HG03066 (cell line): ENCODE data around the gene LMNTD2.

ENCODE experiments used
- ATAC-seq: cut with Tn5 transposase; IDR thresholded peaks from one replicate; pipeline ENCODE4 v1.9.1; 2021; ENCODE audit warnings: low read depth; ENCODE audit not compliant: unreplicated experiment

Gene LMNTD2

DNA sequence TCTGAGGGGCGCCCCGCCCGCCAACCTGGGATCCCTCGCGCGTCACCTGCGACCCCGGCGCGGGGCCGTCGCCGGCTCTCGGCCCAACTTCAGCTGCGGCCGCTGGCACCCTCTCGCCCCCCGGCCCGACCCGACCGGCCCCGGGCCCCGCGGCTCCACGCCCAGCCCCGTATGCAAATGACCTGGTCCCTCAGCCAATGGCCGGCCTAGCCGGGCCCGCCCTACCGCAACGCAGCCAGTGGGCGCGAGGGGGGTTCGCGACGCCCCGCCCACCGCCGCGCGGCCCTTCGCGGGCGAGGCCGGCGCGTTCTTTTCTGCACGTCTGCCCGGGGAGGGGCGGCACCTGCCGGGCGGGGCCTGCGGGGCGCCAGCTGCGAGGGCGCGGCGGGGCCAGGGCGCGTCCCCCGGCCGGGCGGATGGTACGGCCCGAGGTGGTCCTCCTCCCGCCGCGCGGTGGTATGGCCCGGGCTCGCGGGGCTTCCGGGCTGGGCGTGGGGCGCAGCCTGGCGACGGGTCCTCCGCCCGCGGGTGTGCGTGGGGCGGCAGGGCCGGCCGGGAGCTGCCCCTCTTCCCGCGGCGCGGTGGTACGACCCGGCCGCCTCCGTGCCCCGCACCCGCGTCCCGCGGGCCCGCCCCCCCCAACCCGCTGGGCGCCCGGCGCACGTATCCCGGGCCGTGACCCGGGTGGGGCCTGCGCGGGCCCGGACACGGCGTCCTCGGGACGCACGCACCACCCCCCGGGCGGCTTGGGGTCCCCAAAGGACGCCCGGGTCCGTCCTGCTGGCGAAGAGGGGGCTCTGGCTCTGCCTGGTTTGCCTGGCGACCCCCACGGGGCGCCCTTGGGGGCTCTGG is 8.0 kb upstream of the LMNTD2 start:
- ATAC-seq: peak; percentile 84

DNA sequence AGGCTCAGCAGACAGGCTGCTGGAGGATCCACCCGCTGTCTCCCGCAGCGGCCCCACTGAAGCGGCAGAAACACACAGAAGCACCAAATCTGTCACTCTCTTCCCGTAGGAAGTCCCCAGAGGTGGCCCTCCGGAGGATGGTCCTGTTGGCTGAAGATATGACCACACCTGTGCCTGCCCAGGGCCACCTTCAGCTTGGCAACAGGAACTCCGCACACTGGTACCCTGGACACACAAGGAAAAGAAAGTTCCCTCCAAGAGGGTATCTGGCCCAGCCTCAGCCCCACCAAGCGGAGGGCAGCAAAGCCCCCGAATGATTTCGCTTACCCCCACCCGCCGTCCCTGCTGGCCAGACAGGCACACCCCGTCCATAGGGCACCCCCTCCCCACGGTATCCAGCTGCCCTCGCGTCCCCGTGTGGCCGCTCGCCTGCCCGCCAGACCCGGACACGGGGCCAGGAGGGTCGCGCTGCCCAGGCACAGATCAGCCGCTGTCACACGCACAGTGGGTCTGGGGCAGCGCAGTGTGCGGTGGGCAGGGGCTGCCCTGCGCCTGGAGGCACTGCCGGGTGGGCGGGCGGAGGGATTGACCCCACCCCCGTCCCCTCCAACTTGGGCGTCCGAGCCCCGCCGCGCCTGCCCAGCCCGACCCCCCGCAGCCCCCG is 7.2 kb upstream of the LMNTD2 start:
- peak; percentile 5 for ATAC-seq

DNA sequence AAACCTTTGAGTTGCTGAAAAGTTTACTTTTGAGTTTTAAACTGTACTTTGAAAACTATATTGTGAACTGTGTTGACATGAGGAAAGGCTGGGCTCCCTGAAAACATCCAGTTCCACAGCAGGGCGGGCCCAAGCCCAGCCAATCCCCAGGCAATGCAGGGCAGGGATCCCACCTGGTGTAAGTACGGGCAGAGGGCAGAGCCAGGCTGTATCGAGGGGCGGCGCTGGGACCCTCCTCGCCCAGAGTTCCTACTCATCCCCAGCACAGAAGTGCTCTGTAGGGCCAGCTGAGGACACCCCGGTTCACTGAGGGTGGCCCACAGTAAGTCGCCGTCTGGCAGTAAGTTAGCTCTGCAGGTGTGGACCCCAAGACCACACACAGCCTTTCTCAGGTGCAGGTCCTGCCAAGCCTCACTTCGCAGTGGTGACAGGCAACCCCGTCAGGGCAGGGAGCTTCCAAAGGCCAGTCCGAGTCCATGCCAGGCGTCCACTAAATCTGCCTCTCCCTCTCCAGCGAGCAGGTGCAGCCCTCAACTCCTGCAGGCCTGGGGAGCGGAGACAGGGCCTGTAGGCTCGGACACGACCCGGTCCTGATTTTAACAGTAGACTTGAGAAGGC is 6.6 kb upstream of the LMNTD2 start:
- ATAC-seq: no peak

DNA sequence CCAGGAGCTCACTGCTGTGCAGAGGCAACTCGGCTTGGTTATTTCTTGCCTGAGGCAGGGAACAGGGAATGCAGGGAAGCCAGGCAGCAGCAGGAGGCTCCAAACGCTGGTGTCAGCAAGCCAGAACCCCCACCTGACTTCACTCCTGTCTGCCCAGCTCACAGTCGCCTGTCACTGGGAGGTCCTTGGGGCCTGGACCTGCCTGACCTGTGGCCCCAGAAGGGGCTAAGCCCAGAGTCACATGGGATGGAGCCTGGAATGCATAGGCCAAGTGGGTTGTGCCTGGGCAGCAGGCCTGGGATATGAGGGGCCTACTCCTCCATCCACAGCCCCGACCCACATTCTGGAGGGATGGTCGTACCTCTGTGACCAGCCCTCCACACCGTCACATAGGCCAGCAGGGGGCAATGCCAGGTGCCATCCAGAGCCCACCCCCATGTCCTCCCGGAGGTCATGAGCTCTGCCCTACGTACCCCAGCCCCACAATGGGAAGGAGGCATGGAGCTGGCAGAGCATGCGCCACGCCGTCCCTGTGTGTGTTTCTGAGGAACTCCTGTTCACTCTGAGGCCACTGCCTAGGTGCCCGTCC is 5.5 kb upstream of the LMNTD2 start:
- no peak for ATAC-seq

DNA sequence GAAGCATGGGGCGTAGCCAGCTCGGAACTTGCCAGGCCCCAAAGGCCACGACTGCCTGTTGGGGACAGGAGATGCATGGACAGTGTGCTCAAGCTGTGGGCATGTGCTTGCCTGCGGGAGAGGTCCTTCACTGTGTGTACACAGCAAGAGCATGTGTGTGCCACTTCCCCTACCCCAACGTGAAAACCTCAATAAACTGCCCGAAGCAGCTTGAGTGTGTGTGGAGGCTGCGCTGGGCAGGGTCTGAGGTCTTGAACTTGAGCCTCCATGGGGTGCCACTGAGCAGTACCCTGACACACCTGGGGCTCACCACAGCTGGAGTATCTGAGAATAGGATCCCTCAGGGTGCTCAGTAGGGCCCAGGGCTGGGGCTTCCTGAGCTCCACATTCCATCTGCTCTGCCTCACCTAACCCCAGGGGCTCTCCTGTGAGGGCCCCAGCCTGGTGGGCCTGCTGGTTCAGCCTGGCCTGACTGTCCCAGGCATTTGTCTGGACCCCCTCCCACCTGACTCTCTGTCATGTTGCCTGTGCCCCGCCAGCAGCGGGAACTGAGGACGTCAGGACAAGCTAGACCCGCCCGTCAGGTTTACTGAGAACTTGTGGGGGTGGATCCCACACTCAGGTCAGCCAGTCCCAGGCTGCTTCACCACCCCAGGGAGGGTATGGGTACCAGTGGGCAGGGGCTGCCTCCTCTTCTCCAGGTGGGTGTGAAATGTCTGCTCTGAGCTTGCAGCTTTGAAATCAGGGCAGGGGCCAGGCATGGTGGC is 3.5 kb upstream of the LMNTD2 start:
- ATAC-seq: no peak

DNA sequence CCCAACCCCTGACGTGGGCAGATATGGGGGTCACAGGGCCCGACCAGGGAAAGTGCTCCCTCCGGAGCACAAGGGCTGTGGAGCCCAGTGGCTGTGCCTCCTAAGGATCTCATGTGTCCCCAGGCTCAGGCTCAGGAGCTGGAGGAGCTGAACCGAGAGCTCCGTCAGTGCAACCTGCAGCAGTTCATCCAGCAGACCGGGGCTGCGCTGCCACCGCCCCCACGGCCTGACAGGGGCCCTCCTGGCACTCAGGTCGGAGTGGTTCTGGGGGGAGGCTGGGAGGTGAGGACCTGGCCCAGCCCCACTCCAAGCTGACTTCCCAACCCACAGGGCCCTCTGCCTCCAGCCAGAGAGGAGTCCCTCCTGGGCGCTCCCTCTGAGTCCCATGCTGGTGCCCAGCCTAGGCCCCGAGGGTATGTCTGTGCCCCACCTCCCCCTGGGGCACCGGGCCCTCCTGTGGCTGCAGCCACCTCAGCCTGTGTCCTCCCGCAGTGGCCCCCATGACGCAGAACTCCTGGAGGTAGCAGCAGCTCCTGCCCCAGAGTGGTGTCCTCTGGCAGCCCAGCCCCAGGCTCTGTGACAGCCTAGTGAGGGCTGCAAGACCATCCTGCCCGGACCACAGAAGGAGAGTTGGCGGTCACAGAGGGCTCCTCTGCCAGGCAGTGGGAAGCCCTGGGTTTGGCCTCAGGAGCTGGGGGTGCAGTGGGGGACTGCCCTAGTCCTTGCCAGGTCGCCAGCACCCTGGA is 2.7 kb upstream of the LMNTD2 start:
- ATAC-seq: no peak

DNA sequence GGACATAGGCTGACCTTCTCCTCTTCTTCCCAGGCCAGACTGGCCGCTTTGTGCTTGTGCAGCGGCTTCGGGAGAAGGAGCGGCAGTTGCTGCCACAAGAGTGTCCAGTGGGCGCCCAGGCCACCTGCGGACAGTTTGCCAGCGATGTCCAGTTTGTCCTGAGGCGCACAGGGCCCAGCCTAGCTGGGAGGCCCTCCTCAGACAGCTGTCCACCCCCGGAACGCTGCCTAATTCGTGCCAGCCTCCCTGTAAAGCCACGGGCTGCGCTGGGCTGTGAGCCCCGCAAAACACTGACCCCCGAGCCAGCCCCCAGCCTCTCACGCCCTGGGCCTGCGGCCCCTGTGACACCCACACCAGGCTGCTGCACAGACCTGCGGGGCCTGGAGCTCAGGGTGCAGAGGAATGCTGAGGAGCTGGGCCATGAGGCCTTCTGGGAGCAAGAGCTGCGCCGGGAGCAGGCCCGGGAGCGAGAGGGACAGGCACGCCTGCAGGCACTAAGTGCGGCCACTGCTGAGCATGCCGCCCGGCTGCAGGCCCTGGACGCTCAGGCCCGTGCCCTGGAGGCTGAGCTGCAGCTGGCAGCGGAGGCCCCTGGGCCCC is 1.6 kb upstream of the LMNTD2 start:
- no peak for ATAC-seq

DNA sequence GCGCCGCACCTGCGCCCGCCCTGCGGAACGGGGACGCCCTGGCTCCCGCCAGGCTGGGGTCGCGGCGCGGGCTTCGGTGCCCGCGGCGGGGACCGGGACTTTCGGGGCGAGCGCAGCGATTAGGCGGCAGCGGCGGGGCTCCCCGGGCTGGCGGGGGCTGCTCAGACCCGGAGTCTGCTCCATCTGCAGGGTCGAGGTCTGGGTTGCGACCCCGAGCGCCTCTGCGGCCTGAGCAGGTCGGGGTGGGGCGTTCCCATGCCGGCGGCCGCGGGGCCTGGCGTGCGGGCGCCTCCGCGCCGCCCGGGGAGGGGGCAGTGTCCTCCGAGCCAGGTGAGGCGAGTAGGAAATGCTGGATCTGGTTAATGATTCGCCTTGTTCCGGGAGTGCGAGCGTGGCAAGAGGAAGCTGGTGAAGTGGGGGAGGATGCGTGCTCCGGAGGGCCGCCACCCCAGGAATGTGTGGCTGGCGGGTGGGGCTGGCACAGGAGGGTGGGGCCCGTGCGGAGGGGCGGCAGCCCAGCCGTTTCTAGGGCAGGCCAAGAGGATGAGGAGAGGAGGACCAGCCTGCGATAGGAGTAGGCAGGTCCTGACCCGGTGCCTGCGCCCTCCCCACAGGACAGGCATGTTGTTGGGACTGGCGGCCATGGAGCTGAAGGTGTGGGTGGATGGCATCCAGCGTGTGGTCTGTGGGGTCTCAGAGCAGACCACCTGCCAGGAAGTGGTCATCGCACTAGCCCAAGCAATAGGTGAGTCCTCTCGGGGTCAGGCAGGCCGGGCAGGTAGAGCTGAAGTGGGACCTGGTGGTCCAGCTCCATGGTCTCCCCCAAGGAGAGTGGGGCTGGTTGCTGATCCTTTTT is 838 bp upstream of the LMNTD2 start:
- peak; percentile 27 for ATAC-seq

DNA sequence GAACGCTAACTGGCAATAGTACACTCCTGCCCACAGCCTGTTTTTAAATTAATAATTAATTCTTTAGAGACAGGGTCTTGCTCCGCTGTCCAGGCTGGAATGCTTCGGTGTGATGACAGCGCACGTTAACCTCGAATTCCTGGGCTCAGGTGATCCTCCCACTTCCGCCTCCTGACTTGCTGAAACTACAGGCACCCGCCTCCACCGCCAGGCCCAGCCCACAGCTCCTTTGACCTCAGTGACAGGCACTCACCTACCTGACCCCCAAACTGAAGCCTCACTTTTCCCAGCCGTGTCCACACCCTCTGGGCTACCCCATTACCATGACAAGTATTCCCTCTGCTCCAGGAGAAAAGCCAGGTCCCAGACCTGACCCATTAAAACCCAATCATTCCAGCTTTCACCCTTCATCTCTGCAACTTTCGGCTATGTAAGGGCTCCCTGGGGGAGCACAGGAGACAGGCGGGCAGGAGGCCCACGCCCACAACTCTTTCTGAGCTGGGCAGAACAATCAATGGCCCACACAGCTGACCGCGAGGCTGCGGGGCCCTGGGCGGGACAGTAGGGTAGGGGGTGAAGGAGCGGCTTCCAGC is 730 bp downstream of the LMNTD2 start:
- no peak for ATAC-seq

DNA sequence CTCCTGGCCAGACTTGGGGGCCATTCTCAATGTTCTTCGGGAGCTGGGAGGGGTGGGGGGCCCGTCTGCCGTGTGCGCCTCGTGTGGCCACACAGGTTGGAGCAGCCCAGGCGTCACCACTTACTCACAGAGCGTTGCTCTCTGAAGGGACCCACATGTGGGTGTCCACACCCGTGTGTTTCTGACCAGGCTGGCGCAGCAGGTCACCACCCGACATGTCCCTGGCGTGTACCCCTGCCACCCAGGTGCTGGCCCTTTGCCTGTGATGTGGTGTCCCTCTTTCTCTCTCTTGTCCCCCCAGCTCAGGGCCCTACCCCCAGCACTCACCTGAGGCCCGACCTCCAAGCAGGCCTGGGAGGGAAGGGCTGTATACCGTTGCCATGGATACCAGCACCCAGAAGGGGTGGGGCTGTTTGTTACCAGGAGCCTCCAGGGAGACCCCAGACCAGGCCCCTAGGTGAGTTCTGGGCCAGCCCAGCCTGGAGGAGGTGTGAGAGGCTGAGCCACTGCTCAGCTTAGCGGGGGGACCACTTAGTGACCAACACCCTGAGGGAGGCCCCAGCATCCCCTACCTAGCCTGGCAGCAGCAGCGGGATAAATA is 1.4 kb downstream of the LMNTD2 start:
- no peak for ATAC-seq

DNA sequence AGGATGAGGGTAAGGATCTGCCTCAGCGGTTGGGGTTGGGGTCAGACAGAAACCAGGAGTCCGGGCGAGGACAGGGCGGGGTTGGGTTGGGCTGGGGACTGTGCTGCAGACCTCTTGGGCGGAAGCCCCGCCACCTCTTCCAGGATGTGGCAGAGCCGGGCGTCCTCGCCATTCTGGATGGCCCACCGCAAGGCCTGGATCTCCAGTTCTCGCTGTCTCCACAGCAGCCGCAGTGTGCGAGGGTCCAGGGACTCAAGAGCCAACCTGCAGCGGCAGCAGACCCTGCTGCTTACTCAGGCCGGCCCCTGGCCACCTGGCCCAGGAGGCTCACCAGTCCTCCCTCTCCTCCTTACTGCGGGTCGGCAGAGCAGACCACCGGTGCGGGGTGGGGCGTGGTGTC is 2.0 kb downstream of the LMNTD2 start:
- ATAC-seq: no peak

DNA sequence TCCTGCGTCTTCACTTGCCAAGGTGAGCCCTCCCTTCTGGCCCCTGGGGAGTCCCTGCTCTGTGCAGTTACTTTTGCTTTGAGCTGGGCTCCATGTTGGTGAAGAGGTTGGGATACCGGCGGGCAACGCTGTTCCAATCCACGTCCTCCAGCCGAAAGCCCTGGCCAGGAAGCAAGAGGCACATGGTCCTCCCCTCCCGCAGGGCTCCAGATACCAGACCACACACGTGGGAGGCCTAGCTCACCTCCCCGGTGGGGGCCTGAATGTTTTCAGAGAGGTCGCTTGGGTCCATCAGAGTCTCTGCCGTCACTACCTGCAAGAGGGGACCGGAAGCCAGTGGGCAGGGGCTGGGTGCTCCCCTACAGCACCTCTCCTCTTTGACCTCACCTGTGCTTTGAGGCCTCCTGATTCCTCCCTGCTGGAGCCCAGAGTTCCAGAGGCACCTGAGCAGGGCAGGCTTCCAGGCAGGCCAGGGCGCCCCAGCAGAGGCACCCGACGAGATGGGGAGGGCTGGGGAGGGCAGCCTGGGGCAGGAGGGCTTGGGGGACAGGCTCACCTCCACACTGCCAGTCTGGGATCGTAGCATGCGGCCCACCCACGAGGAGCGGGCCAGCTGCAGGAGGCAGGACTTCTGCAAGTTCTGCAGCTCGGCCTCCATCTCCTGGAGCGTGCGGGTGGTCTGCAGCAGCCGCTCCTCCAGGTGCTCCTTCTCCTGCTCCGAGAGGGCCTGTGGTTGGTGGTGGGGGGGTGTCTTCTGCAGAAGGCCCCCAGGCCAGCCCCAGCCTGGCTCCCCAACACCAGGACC is 3.0 kb downstream of the LMNTD2 start:
- ATAC-seq: no peak

DNA sequence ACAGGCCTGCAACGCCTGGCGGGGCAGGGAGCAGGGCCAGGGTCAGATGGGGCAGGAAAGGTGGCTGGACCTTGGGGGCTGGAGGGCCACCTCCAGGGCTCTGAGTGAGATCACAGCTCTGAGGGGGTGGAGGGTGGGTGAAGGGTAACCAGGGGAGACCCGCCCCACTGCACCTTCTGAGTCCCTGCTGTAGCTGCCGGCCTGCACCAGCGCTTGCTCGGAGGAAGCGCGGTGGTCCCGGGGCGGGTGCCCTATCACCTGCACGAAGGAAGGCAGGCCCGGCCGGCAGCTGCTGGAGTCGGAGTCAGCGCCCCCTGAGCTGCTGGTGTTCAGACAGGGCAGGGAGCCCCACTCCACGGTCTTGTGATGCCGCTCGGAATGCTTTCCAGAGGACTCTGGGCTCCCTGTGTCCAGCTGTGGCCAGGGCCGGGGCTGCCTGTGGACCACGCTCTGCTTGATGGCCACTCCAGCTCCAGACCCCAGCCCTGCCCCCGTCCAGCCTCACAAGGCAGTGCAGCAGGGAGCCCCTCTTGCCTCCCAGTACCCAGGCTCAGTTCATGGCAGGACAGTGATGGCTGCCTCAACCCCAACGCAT is 3.8 kb downstream of the LMNTD2 start:
- no peak for ATAC-seq

DNA sequence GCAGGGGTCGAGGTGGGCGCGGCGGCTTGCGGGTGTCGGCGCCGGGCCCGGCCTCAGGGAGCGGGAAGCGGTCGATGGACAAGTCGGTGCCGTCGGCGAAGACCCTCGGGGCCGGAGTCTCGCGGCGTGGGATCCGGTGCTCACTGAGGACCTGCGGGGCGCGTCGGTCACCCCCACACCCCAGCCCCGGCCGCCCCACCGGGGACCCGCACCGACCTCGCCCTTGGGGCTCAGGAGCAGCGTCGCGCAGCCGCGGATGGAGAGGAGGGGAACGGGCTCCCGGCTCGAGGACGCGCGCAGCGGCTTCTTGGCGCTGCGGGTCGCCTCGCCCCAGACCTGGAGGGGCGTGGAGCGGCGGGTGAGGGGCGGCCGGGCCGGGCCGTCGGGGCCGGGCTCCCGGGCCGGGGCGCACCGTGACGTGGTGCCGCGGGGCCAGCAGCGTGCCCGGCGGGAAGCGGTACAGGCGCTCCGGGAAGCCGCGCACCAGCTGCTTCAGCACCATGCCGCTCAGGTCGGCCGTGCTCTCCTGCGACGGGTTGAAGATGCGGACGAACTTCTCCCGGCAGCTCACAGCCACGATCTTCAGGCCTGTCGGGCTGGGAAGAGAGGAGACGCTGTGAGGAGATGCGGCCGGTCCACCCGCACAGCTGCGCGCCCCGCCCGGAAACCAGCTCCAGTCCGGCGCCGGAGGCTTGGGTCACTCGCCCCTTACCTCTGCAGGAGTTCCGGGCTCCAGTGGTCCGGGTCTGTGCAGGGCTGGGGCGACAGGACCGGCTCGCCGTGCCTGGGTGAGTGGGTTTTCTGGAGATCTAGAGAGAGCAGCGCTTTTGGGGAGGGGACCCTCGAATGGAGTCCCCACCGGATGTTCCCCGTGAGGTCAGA is 4.5 kb downstream of the LMNTD2 start:
- ATAC-seq: no peak

DNA sequence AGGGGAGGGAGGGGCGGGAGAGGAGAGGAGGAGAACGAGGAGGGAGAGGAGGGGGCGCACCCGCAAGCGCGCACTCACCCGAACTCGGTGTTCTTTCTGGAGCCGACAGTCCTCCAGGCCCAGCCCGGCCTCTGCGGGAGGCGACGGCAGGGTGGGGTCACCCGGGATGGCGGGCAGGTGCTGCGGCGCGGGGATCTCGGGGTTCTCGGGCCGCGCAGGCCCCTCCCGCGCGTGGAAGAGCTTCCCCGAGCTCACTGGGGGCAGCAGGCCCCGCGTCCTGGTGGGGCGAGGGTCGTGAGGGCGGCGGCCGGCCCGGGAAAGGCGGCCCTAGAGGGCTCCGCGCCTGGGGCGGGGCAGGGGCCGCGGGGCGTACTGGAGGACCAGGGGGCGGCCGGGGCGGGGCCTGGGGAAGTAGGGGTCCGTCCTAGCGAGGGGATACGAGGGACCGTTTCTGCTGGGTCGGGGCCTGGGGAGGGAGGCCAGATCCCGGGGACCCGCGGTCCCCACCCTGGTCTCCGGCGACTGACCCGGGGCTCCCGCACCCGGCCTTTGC is 5.2 kb downstream of the LMNTD2 start:
- ATAC-seq: no peak
